ENCODE results near the gene KLHDC10. TPM values are rescaled to one million over a fixed set of nuclear protein-coding genes. Genes with fewer than 3 reads are reported as not detected.

Gene KLHDC10
- total RNA-seq, 2 donors from 2014 or later, result 16.7 to 19.1 TPM

DNA sequence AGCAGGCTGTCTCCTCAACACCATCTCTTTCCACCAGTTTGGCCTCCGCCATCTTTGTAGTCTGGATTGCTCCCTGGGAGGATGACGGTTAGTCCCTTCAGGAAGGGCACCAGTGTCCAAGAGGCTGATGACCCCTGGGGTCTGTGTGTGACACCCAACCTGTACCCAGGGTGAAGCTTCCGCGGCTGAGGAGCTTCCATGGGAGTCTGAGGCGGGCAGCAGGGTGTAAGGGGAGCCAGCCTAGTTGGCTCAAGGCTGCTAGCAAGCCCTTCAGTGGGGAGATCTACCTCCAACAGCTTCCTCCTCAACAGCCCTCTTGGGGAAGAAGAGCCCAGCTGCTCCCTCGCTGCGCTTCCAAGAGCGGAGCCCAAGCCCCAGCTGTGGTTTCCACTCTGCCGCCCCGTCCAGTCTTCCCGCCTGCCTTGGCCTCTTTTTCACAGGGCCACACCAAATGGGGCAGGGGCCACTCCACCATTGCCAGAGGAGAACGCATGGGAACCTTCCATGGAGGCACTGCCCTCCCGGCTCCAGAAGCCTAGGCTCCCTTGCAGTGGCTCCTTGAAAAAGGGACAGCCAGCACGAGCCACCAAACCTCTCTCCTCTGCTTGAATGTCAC lies 77.5 kb downstream of the KLHDC10 start:
- H3K36me3 ChIP-seq, result no peaks in the 10 kb centered on the region
- no peaks in the 10 kb centered on the region for H3K9me3 ChIP-seq
- TF ChIP-seq CTCF (IDR thresholded peaks at IDR 0.05), result no peak
- no peaks in the 10 kb centered on the region for H3K4me1 ChIP-seq
- DNase-seq (ENCODE audit: low spot score), result no peak
- H3K27ac ChIP-seq, result no peak overlapping the region
- no peak overlapping the region for H3K4me3 ChIP-seq
- no peaks in the 10 kb centered on the region for H3K27me3 ChIP-seq

- Histone ChIP-seq H3K4me1 (no peaks in the 10 kb centered on the region), H3K9me3 (no peaks in the 10 kb centered on the region), H3K27me3 (no peaks in the 10 kb centered on the region), H3K27ac (no peak overlapping the region), H3K4me3 (no peak overlapping the region), H3K36me3 (no peaks in the 10 kb centered on the region)
- DNase-seq (ENCODE audit: low spot score), result no peak
- no peak for TF ChIP-seq CTCF (IDR thresholded peaks at IDR 0.05)
Observed at GRCh38 chr7:130148561-130148960, 78.2 kb downstream of the KLHDC10 start.

DNA sequence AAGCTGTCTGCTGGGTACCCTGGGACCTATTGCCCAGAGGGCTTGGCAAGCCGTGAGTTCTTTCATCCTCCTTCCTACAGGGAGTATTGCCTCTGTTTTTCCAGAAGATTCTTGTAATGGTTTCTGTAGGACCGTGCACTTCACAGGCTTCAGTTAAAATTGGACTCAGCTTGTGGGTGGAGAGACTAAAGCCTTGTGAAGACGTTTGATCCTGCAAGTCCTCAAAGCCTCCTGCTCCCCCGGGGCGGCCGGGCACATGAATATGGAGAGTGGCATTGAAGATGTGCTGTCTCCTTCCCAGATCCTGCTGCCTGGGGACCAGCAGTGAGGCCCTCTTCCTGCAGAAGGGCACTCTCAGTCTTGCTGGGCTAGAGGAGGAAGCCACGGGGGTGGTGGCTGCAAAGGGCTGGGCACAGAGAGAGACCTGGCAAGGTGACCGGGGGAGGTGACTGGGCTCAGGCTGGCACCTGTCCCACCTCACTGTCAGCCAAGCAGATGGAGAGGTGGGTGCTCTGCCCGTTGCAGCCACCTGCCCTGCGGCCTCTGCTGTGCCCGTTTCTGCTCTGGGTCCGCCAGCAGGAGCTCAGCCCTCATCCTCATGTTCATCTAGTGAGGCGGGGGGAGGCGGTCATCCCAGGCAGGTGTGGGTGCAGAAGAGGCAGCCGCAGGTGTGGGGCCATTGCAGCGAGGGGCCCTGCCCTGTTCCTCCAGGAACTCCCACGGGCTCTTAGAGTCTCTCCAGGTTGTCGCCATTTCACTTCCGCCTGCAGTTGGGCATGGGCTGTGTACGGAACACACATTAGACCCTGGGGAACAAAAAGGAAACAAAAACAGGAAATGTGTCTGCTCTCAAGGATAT lies 79.2 kb downstream of the KLHDC10 start:
- DNase-seq (ENCODE audit: low spot score), result no peak
- H3K9me3 ChIP-seq, result no peaks in the 10 kb centered on the region
- H3K4me1 ChIP-seq, result no peaks in the 10 kb centered on the region
- H3K36me3 ChIP-seq, result no peaks in the 10 kb centered on the region
- no peaks in the 10 kb centered on the region for H3K27me3 ChIP-seq
- H3K4me3 ChIP-seq, result no peak overlapping the region
- no peak overlapping the region for H3K27ac ChIP-seq
- TF ChIP-seq CTCF (IDR thresholded peaks at IDR 0.05), result no peak

- Histone ChIP-seq H3K36me3 (no peaks in the 10 kb centered on the region), H3K4me1 (no peaks in the 10 kb centered on the region), H3K27me3 (no peaks in the 10 kb centered on the region), H3K4me3 (no peak overlapping the region), H3K27ac (no peak overlapping the region), H3K9me3 (no peaks in the 10 kb centered on the region)
- no peak for TF ChIP-seq CTCF (IDR thresholded peaks at IDR 0.05)
- no peak for DNase-seq (ENCODE audit: low spot score)
Observed at GRCh38 chr7:130150587-130150986, 80.3 kb downstream of the KLHDC10 start.

DNA sequence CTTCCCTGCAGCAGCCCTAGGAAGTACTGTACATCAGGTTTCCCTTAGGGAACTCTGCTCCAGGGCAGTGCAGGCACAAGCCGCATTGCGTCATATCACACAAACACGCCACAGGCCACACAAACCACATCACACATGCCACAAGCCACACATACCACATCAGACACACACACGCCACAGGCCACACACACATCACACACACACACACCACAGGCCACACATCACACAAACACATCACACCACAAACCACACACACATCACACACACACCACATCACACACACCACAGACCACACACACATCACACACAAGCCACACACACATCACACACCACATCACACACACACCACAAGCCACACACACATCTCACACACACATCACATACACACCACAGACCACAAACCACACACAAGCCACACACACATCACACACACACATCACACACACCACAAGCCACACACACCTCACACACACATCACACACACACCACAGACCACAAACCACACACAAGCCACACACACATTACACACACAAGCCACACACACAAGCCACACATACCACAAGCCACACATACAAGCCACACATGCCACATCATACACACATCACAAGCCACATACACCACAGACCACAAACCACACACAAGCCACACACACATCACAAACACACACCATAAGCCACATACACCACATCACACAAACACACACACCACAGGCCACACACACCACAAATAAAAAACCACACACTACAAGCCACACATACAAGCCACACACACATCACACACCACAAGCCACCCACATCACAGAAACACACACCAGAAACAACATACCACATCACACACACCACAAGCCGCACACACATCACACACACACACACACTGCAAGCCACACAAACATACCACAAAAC lies 81.5 kb downstream of the KLHDC10 start:
- Histone ChIP-seq H3K27ac (no peak overlapping the region), H3K27me3 (no peaks in the 10 kb centered on the region), H3K9me3 (no peaks in the 10 kb centered on the region), H3K4me3 (no peak overlapping the region), H3K36me3 (no peaks in the 10 kb centered on the region), H3K4me1 (no peaks in the 10 kb centered on the region)
- TF ChIP-seq CTCF (IDR thresholded peaks at IDR 0.05), result no peak
- DNase-seq (ENCODE audit: low spot score), result no peak

Data from right atrium auricular region (tissue), 2 donors.